Cardiac fibroblast (primary cell): ENCODE measurements around the gene HIVEP3.

ENCODE experiments used
- DNase-seq, 2 donors: peaks; one replicate each; pipeline versions ENCODE4 v3.0.0 to v3.0.0-alpha.2; 2010; ENCODE audit warnings: low read depth in 2 of 2
- H3K4me3 ChIP-seq, 2 donors: replicated peaks in 1 of 2; 1 replicate in 1 of 2; 2 replicates in 1 of 2; pipeline ENCODE4 v1.5.1; 2011; ENCODE audit warnings: low read depth in 2 of 2, low read length in 2 of 2, mild to moderate bottlenecking in 2 of 2, moderate library complexity in 1 of 2
- CTCF ChIP-seq: IDR thresholded peaks from one replicate; pipeline ENCODE4 v1.5.1; 2011; ENCODE audit warnings: low read depth, mild to moderate bottlenecking, low read length, inconsistent platforms

The HIVEP3 gene

GRCh38 chr1:41861535-41862383, 57.0 kb downstream of the HIVEP3 start:
- DNase-seq, result no peak
- no peak for TF ChIP-seq CTCF
- no peak overlapping the region for H3K4me3 ChIP-seq

- no peak overlapping the region for H3K4me3 ChIP-seq
- no peak for TF ChIP-seq CTCF
- DNase-seq, result no peak
These were observed 58.0 kb downstream of the HIVEP3 start for GRCh38 chr1:41860771-41861170.

- DNase-seq, result no peak
- no peak for TF ChIP-seq CTCF
- no peak overlapping the region for H3K4me3 ChIP-seq
These were observed 58.5 kb downstream of the HIVEP3 start for GRCh38 chr1:41860214-41860613.

GRCh38 chr1:41859686-41860085, 59.0 kb downstream of the HIVEP3 start:
- DNase-seq, result no peak
- no peak for TF ChIP-seq CTCF

GRCh38 chr1:41856944-41857285, 61.8 kb downstream of the HIVEP3 start:
- no peak overlapping the region for H3K4me3 ChIP-seq
- DNase-seq, result peak in 1 of 2 donors; percentile 80
- no peak for TF ChIP-seq CTCF

More at GRCh38 chr1:41859686-41860085, 59.0 kb downstream of the HIVEP3 start:
- no peak overlapping the region for H3K4me3 ChIP-seq

- DNase-seq, result no peak
- H3K4me3 ChIP-seq, result no peak overlapping the region
- no peak for TF ChIP-seq CTCF
These were observed 62.4 kb downstream of the HIVEP3 start for GRCh38 chr1:41856151-41856943.
